HL-60 (cell line): ENCODE measurements around the gene NUBPL.

ENCODE experiments used
- DNase-seq, 2 experiments: peaks; one replicate each; pipeline ENCODE4 v3.0.0-alpha.2; 2010 to 2020; ENCODE audit warnings: low read depth in 1 of 2, low spot score in 1 of 2
- H3K27ac ChIP-seq: fragments of 250-450 bp; sonication (Bioruptor Pico); replicated peaks from 2 replicates; pipeline ENCODE4 v1.5.1; 2020; ENCODE audit warnings: mild to moderate bottlenecking, moderate library complexity
- H3K27me3 ChIP-seq: fragments of 250-450 bp; sonication (Bioruptor Pico); 2 replicates; pipeline ENCODE4 v1.5.1; 2021; ENCODE audit warnings: mild to moderate bottlenecking, moderate library complexity; ENCODE audit not compliant: insufficient read depth, poor library complexity, severe bottlenecking
- H3K4me3 ChIP-seq: replicated peaks from 2 replicates; pipeline ENCODE4 v1.5.1; 2011; ENCODE audit warnings: mild to moderate bottlenecking, control low read depth, low read length; ENCODE audit not compliant: insufficient read depth
- CTCF ChIP-seq: IDR thresholded peaks from one replicate; pipeline ENCODE4 v1.5.1; 2011; ENCODE audit warnings: low read length, control low read depth, inconsistent platforms; ENCODE audit not compliant: insufficient read depth
- GABPA ChIP-seq: IDR thresholded peaks from 2 replicates; pipeline ENCODE4 v1.6.1; 2012; ENCODE audit warnings: low read depth
- POLR2AphosphoS5 ChIP-seq: IDR thresholded peaks from 2 replicates; pipeline ENCODE4 v1.6.1; 2012; ENCODE audit warnings: low read depth
- REST ChIP-seq: IDR thresholded peaks from 2 replicates; pipeline ENCODE4 v1.6.1; 2012; ENCODE audit warnings: low read depth; ENCODE audit not compliant: insufficient replicate concordance
- SPI1 ChIP-seq: IDR thresholded peaks from 2 replicates; pipeline ENCODE4 v1.6.1; 2012; ENCODE audit warnings: low read depth, mild to moderate bottlenecking, borderline replicate concordance

Gene NUBPL

GRCh38 chr14:31819281-31819680, 258.1 kb downstream of the NUBPL start:
- H3K4me3 ChIP-seq = no peak overlapping the region
- H3K27ac ChIP-seq = no peak overlapping the region
- DNase-seq = no peak
- no peak for TF ChIP-seq CTCF
- TF ChIP-seq POLR2AphosphoS5 = no peak
- TF ChIP-seq GABPA = no peak
- no peak for TF ChIP-seq REST
- TF ChIP-seq SPI1 = no peak
- no peaks in the 10 kb centered on the region for H3K27me3 ChIP-seq

GRCh38 chr14:31825459-31825858, 264.3 kb downstream of the NUBPL start:
- no peak for DNase-seq
- no peak for TF ChIP-seq SPI1
- TF ChIP-seq CTCF = no peak
- Histone ChIP-seq H3K4me3 (no peak overlapping the region), H3K27me3 (no peaks in the 10 kb centered on the region), H3K27ac (no peak overlapping the region)

- no peak overlapping the region for H3K4me3 ChIP-seq
- H3K27ac ChIP-seq = no peak overlapping the region
- TF ChIP-seq CTCF (no peak), POLR2AphosphoS5 (no peak), SPI1 (no peak), GABPA (no peak), REST (no peak)
- H3K27me3 ChIP-seq = no peaks in the 10 kb centered on the region
- DNase-seq = no peak
These were observed 266.1 kb downstream of the NUBPL start for GRCh38 chr14:31827325-31827724.
